ENCODE results near the gene VAV2. TPM values are rescaled to one million over a fixed set of nuclear protein-coding genes. Genes with fewer than 3 reads are reported as not detected.
A peak's percentile ranks its signal among the peaks of the same experiment; 100 is the strongest.

VAV2 gene
- total and polyA plus RNA-seq, 9 of the 15 experiments (the other 6 are each of a cell fraction or from before 2014, with no cell fraction given) = 0.01 to 2.7 (median 1.0) TPM; not detected in 1

- Histone ChIP-seq H4K20me1 (replicated peaks; ENCODE audit: control insufficient read depth, insufficient read depth, low read length) (peaks cover 14% of the 10 kb centered on the region), H3K27me3 (ENCODE audit: control insufficient read depth in 2 of 2, insufficient read depth in 2 of 2, low read length in 2 of 2) (peaks cover 8 to 42% of the 10 kb centered on the region in 2 experiments; a peak in 3 of 5 replicates), H3K79me2 (ENCODE audit: control insufficient read depth, insufficient read depth, low read length) (no peaks in the 10 kb centered on the region), H3K4me1 (replicated peaks in 1 of 2; ENCODE audit: control insufficient read depth in 2 of 2, insufficient read depth in 2 of 2, low read length in 2 of 2) (peaks cover 0 to 9% of the 10 kb centered on the region in 2 experiments; a peak in 2 of 5 replicates), H3K4me3 (no peak overlapping the region), H3K4me2 (ENCODE audit: insufficient read depth, low read length) (no peak overlapping the region), H3K9ac (ENCODE audit: insufficient read depth in 1 of 2, low read depth in 2 of 2, low read length in 2 of 2) (no peak overlapping the region), H2AFZ (ENCODE audit: low read depth, low read length) (no peak overlapping the region), H3K9me1 (ENCODE audit: control insufficient read depth, insufficient read depth, low read length) (no peaks in the 10 kb centered on the region), H3K9me3 (replicated peaks; ENCODE audit: control insufficient read depth, insufficient read depth, low read depth, low read length) (no peaks in the 10 kb centered on the region), H3K36me3 (ENCODE audit: control insufficient read depth, insufficient read depth, low read length) (no peaks in the 10 kb centered on the region), H3K27ac (ENCODE audit: extremely low read depth, low read depth, low read length) (no peak overlapping the region)
- ChIA-PET CTCF (ENCODE audit: low intra/inter-chr PET ratio) (no interaction called here), POLR2A (no interaction called here)
- DNase-seq (ENCODE audit: extremely low read depth in 1 of 4, low spot score in 3 of 4) (no peak), ATAC-seq (peak; percentile 60), FAIRE-seq (no peak)
- in situ Hi-C loops (cut with MboI) = no loop called here
- intact Hi-C loops (cut with micrococcal nuclease) = no loop called here
- peak in 2 of 3 experiments; percentile 18 to 46; a peak in 4 of 6 replicates for TF ChIP-seq CTCF (IDR thresholded peaks at IDR 0.05 in 2 of 3, conservative IDR thresholded peaks at IDR 0.05 in 1 of 3; ENCODE audit: insufficient read depth in 2 of 3, low read depth in 1 of 3, low read length in 3 of 3)
- no peak for TF ChIP-seq SMARCA5 (IDR thresholded peaks at IDR 0.05)
- no peak for TF ChIP-seq ARID4B (CRISPR knock-in tag; IDR thresholded peaks at IDR 0.05)
- TF ChIP-seq L3MBTL2 (IDR thresholded peaks at IDR 0.05) = no peak
- peak in 1 of 2 experiments; percentile 19 for TF ChIP-seq E2F6 (IDR thresholded peaks at IDR 0.05; ENCODE audit: borderline replicate concordance in 1 of 2, extremely low read depth in 1 of 2, insufficient read depth in 1 of 2, insufficient read length in 1 of 2, low read depth in 1 of 2, low read length in 1 of 2, poor library complexity in 1 of 2, severe bottlenecking in 1 of 2)
- TF ChIP-seq MAFG (tag; conservative IDR thresholded peaks at IDR 0.05) = no peak
- no TSS peak for BruUV-seq (replicated peaks)
- WGBS (ENCODE audit: insufficient coverage, low coverage, missing lambda C conversion rate) = 9% methylated on average over 16 of the region's 25 CpGs
Measured at GRCh38 chr9:133828338-133828997, 163.7 kb downstream of the VAV2 start.

Measured in K562 (cell line).